GM18499 (cell line): ENCODE results near the gene NTN1.

Source experiments
- ATAC-seq: cut with Tn5 transposase; IDR thresholded peaks from one replicate; pipeline ENCODE4 v1.9.1; 2021; ENCODE audit warnings: moderate number of reproducible peaks; ENCODE audit not compliant: insufficient read depth, unreplicated experiment

Gene NTN1

DNA sequence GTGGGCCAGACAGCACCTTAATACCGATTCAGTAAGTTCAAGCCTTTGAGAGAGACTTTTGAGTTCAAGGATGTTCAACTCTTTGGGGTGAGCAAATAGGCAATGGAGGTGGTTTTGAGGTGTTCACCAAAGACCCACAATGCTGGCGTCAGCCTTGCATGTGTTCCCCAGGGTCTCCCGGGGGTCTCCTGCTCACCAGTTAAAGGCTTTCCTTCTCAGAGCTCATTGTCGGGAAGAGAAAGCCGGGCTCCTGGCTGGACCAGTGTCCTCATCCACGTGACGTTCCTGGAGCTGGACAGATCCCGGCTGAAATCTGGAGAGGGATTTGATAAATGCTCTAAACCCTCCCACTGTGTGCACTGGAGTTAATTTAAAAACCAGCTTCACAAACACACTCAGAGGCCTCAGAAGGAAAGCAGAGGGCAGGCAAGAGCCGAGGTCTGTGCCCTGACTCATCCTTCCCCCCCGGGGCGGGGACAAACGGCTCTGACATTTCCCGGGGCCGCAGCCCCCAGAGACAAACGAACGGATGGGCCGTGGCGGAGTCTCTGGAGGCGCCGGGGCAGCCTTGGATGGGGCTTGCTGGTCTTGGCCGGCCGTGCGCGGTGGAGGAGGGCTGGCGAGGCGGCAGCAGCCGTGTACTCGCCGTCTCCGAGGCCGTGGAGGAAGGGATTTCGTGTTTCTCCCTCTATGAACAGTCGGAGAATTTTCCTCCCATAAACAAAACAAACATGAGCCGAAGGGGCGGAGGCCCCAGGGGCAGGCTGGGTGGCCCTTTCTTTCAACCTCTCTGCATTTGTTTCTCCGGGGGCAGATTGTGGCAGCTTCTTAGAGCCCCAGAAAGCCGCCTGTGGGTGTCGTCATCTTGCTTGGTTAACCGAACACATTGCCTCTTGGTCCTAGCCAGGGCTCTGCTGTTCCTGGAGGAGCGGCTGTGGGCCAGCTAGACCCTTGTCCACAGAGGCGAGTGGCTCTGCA lies 94.2 kb downstream of the NTN1 start:
- no peak for ATAC-seq

DNA sequence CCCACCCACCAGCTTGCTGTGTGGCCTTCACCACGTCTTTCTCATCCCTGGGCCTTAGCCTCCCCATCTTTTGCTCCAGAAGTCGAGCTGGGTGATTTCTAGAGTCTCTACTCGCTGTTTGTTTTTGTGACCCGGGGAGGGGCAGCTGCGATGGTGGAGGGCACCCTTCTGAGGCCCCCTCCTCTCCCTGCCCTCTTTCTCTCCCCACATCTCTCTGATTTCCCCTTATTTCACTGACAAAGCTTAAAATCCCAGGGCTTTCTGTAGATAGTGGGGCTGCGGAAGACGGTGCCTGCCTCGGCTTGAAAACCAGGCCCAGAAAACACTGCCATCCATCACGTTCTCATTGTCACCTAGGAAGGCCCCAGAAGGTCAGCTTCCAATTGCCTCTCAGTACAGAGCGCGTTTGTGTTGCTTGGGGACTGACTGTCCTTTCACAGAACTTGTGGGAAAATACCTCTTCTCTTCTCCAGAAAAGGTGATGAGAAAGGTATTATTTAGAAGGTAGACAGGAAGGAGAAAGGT lies 95.1 kb downstream of the NTN1 start:
- no peak for ATAC-seq

DNA sequence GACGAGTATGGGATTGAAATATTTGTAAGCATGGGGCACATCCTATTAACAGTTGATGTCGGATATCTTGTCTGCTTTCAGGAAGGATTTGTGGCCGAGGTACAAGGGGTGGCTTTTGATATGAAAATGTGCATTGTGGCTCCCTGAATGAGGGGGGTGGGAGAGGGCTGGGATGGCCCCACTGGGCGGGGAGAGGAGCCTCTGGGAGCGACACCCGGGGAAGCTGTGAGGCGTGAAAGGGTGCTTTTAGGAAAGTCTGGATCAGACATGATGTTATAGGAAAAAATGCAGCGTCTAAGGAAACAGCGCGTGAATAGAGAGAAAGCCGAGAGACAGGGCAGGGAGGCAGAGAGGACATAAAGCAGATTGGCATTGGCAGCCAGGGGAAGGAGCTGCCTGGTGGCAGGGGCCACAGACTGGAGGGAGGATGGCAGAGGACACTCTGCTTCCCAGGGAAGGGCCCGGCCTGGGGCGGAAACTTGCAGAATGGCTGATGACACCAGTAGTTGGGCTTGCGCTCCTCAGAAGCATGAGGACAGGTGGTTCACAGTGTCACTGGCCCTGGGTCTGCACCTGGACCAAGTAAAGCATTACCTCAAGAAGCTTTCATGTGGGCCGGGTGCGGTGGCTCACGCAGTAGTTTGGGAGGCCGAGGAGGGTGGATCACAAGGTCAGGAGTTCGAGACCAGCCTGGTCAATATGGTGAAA lies 95.7 kb downstream of the NTN1 start:
- no peak for ATAC-seq

DNA sequence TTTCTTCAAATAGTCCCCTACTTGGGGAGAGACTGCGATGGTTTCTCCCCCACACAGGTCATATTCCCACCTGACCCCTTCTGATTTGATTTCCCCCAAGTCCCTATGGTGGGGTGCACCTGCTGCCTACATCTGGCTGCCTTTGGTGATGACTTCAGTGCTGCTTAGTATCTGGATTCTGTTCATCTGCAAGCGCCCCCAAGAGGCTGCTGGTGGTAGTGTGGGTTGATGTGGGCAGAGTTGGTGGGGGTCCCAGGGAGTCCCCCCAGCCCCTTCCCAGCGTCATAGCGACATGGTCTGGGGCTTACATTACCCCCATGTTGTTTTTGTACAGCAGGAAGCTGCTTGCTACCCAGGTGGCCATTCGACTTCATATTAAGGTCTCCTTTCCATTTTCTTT lies 99.2 kb downstream of the NTN1 start:
- ATAC-seq = no peak

DNA sequence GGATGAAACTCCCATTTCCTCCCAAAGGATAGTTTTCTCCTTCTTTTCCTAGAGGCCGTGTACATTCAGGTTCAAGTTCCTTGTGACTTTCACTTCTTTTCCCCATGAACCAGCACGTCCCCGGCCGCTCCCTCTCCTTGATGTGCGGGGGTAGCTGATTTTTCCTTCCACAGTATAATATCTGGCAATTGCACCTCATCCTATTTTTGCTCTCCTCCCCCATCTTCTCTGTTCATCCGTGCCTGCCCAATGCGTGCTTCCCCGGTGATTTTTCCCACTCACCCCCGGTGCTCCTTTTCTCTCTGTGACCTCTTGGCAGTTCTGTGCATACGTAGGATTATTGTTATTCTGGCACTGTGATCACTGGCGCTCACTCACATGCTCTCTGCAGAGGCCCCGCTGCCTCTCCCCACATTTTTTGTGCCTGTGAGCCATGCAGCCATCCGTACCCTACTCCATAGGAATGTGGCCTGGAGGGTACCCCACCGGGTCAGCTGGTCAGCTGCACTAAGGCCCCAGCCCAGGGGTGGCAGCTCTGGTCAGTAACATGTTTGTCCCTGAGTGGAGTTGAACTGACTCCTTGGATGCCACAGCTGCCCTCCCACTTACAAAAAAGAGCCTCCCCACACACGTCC lies 100.0 kb downstream of the NTN1 start:
- no peak for ATAC-seq

DNA sequence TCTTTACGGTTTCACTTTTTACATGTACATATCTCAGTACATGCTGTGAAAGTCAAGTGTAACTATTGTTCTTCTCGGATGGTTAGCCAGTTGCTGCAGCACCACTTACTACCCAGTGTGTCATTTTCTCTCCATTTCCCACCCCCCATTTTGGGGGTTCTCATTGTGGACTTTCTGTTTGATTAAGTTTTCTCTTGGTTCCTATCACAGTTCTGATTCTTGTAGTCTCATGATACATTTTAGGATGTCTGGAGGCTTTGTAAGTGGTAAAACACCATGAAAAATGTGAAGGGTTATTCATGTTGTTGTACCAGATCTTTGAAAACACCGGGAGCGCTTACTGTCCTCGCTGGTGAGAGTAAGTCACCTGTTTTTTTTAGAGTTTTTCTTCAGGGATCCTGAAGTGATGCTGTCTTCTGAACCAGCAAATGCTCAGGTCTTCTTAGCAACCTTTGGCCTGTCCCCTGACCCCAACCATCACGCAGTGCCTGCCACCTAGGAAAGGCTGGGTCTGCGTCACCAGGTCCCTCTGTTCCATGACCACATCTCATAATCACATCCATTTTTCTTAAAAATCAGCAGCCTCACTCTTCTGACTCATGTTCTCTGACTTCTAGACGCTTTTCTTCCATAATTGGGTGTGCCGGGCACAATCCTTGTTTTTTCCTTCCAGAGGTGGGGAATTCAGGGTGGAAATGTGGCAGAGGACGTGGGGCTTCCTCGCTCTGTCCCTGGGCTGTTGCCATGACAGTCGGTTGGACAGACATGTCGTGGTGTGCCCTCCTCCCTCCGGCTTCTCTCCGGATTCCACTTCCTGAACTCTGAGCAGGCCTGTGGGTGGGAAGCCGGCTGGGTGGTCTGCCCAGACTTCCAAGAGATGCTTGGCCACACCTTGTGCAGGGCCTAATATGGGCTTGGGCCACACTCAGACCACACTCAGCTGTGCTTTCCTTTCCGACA lies 102.6 kb downstream of the NTN1 start:
- no peak for ATAC-seq

DNA sequence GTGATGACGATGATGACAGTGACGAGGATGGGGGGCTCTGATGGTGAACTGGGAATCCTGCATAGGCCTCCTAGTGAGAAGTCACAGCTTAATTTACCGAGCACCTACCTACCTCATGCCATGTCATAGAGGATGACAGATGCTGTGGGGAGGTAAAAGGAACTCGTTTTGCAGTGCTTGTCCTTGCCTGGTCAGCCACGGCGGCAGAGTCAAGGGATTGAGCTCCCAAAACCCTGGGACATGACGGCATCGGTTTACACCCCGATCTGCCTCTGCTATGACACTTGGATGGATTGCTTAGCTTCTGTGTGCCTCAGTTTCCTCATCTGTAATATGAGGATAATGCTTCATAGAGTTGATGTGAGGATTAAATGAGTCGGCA lies 103.2 kb downstream of the NTN1 start:
- ATAC-seq = no peak

DNA sequence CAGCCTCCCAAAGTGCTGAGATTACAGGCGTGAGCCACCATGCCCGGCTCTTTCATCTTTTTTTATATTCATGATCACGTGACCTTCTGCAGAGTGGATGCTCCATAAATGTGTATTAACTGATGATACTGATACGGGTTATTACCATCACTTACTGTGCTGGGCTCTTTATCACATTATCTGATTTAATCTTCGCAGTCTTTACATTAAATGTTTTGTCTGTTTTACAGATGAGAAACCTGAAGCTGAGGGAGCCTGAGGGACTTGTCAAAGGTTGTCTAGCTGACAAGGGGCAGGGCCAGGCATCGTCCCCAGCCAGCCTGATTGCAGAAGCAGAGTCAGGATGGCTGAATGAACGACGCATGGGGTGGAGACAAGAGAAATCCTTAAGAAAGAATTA lies 104.4 kb downstream of the NTN1 start:
- ATAC-seq = no peak

DNA sequence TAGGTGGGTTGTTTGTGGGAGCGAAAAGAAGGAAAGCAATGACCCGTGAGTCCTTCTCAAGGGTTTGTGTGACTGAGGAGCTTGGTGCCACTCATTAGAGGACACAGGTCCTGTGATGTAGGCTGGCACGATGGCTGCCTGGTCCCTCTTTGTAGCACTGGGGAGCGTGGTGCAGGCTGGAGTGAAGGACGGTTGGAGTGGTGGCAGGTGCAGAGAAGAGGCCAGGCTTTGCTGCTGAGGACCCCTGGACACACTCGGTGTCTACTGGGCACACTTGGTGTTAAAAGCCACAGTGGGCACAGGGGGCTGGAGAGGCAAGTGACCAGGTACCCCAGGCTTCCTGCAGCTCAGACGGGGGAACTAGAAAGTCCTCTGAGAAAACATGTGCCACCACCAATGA lies 106.0 kb downstream of the NTN1 start:
- no peak for ATAC-seq

DNA sequence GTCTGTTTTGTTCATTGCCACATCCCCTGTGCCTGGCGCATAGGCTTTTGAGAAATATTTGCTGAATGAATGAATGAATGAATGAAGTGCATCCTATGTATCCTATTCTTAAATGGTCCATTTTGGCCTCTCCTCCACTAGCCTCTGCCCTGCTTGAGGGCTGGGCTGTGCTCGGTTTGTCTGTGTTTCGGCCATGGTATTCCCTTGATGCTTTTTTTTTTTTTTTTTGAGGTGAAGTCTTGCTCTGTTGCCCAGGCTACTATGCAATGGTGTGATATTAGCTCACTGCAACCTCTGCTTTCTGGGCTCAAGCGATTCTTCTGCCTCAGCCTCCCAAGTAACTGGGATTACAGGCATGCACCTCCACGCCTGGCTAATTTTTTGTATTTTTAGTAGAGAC lies 110.1 kb downstream of the NTN1 start:
- ATAC-seq = no peak

DNA sequence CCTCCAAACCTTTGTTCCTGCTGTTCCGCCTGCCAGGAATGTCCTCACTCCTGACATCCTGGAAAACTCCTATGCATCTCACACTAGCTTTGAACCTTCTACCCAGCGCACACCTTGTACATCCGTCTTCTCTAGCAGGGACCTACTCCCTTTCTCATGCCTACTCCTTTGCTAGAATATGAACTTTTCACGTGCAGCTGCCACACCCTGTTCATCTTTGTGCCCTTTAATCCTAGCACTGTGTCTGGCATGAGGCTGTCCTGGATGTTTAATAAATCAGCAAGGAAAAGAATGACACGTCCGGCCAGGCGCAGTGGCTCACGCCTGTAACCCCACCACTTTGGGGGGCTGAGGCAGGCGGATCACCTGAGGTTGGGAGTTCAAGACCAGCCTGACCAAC lies 111.0 kb downstream of the NTN1 start:
- no peak for ATAC-seq

DNA sequence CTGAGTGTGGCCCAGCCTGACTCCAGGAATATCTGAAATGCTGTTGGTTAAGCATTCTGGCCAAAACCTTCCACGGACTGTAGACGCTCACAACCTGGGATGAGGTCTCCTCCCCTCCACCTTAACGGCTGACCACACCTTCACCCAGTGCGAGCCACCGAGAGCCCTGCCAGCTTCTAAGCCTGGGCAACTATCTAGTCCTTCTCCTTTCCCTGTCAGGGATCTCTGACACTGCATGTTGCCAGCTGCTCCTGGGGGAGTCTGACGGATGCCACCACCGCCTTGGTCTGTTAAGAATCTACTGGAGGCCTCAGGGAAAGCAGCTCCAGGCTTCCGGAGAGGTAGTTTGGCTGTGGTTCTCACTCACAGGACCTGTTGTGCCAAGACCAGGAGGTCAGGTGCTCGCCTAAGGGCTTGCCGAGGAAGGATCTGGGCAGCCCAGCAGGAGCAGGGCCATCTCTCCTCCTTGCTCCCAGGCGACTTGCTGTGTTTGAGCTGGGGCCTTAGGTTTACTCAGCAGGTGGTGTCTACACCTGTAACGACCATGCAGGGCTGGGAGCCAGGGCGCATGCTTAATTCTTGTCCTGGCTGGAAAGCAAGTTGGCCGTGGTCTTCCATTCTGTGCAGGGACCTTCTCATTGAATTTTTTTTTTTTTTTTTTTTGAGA lies 111.8 kb downstream of the NTN1 start:
- no peak for ATAC-seq

DNA sequence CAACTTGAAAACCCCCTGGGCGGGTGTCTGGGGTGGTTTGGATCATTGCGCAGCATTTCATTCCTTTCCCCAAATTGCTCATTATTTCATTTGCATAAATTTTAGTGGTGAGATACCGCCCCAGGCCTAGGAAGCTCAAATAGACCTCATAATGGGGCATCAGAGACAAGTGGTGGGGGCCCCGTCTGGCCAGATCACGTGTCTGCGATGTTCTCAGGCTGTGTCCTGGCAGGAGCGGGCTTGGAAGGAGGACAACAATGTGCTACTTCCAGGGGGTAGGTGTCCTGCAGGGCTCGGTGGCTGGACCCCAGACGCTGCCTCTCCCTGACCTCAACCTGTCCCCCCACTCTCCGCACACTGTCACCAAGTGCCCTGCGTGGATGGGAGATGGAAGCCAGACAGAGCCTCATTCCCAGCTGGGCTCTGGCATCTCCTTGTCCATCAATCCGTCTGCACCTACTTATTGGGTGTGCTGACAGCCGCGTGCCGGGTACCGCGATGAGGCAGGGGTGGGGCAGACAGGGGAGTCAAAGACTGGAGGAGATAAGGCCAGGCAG lies 116.9 kb downstream of the NTN1 start:
- ATAC-seq = no peak

DNA sequence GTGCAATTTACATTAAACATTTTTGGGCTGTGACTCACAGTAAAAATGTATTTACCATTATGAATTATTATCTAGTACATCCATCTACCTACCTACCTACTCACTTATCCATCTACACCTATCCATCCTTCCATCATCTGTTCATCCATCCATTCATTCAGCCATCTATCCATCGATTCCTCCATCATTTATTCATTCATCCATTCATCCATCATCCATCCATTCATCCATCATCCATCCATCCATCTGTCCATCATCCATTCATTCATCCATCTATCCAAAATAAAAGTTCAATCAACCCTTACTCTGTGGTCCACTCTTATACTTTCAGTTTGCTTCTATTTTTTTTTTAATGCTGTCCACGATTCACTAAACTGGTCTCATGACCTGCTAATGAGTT lies 118.4 kb downstream of the NTN1 start:
- no peak for ATAC-seq

DNA sequence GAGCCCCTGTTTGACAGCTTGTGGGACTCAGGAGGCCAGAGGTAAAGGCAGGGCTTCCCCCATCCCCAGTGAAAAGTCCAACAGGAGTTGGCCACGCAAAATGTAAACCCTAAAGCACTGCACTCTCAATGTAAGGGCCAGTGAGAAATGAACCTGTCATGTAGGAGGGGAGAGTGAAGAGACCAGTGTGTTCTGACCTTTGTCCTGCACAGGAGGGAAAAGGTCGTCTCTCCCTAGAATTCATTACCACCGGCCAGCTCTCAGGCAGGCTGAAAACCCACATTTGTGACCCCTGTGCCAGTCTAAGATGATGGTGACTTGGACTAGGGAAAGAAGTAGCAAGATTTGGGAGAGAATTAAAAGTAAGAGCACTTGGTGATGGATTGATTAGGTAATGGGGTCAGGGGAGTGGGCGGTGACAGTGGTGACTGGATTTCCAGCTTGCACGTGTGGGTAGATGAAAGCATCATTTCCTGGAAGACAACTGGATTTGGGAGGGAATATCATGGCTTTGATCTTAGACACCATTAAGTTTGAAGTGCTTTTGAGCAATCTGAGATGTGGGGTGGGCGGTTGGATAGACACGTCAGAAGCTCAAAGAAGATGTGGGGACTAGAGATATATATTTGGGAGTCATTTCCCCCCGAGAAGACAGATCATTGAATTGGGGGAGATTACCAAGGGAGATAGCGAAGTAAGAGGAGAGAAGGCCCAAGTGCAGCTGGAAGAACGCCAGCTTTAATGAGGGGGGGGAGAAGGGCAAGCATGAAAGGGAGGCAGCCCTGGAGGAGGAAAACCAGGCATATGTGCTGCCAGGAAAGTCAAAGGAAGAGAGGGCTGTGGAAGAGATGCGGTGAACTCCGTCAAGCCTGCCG lies 119.5 kb downstream of the NTN1 start:
- no peak for ATAC-seq

DNA sequence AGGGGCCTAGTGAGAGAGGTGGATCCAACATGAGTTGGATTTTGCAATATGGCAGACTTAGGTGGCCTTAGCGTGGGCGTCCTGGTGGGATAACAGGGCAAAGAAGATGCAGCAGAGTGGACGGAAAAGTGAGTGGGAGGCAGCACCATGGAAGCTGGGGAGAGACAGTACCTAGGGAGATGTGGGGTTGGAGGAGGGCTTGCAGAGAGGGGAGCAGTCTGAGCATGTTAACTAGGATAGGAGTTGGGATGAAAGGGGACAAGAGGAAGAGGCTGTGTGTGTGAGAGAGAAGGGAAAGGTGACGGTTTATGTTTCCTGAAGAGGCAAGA lies 120.1 kb downstream of the NTN1 start:
- ATAC-seq = no peak

DNA sequence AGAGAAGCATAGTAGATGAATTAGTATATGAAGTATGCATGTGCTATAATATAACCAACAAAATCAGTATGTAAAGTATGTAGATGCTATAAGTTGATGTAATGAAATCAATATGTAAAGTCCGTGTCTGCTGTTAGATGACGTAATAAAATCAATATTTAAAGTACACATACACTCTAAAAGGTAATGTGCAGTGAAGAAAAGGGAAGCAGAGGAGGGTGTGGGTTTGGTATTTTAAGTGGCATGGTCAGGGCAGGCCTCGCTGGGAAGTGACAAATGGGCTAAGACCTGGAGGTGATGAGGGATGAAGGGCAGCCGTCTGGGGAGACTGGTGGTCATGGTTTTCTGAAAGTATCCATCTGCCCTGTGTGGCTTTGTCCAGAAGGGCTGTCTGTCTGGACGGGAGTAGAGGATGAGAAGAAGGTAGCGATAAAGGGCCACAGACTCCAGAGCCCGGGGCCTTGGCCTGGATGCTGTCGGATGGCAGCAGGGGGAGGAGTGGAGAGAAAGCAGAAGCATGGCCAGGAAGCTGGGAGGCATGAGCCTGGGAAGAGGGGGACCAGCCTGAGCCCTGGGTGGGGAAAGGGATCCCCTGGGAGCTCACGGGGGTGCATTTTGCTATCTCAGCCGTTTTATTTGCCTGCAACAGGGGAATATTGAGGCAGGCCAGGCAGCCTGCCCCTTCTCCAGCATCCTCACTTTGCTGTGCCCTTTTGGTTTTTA lies 121.6 kb downstream of the NTN1 start:
- ATAC-seq = no peak
